SU-DHL-6 (cell line): ENCODE results near the gene RUNX1.

Experiments used
- H2AFZ ChIP-seq: fragments of 200-600 bp; sonication (generic); 2 replicates; pipeline ENCODE4 v1.6.1; 2014; ENCODE audit warnings: low read depth, mild to moderate bottlenecking, moderate library complexity, mixed read lengths, antibody characterized with exemption, low read length; ENCODE audit not compliant: severe bottlenecking
- H3F3A ChIP-seq: fragments of 200-600 bp; shearing (Covaris generic); 2 replicates; pipeline ENCODE4 v1.6.0; 2016; ENCODE audit warnings: antibody characterized with exemption, mild to moderate bottlenecking; ENCODE audit not compliant: insufficient read depth
- H3K27ac ChIP-seq: fragments of 200-600 bp; sonication (generic); 2 replicates; pipeline ENCODE4 v1.5.1; 2016; ENCODE audit warnings: low read depth, mild to moderate bottlenecking, low read length, moderate library complexity, mixed read lengths
- H3K27me3 ChIP-seq: fragments of 200-600 bp; sonication (generic), shearing (Covaris generic); 2 replicates; pipeline ENCODE4 v1.6.0; 2014; ENCODE audit warnings: mild to moderate bottlenecking, low read length
- H3K36me3 ChIP-seq: fragments of 200-600 bp; sonication (generic); 2 replicates; pipeline ENCODE4 v1.6.1; 2014; ENCODE audit warnings: mild to moderate bottlenecking, low read length, mixed read lengths
- H3K4me2 ChIP-seq: fragments of 300-600, 200-600 bp; shearing (Covaris generic), sonication (generic); 2 replicates; pipeline ENCODE4 v1.6.0; 2014; ENCODE audit warnings: low read length, low read depth, mild to moderate bottlenecking; ENCODE audit not compliant: poor library complexity, severe bottlenecking
- H3K4me3 ChIP-seq: fragments of 200-600 bp; sonication (generic); 2 replicates; pipeline ENCODE4 v1.5.1; 2014; ENCODE audit warnings: antibody characterized with exemption, low read length, mild to moderate bottlenecking, mixed read lengths; ENCODE audit not compliant: insufficient read depth, poor library complexity, severe bottlenecking
- H3K79me2 ChIP-seq: fragments of 200-600 bp; sonication (generic); 2 replicates; pipeline ENCODE4 v1.6.1; 2014; ENCODE audit warnings: mild to moderate bottlenecking, low read length, moderate library complexity; ENCODE audit not compliant: insufficient read depth
- H3K9ac ChIP-seq: fragments of 200-600 bp; sonication (generic); 2 replicates; pipeline ENCODE4 v1.7.0; 2014; ENCODE audit warnings: mild to moderate bottlenecking, low read length
- H3K9me2 ChIP-seq: fragments of 200-600 bp; sonication (generic); replicated peaks from 2 replicates; pipeline ENCODE4 v1.6.1; 2014; ENCODE audit warnings: low read length; ENCODE audit not compliant: insufficient read depth
- H3K9me3 ChIP-seq: fragments of 200-600 bp; sonication (generic); 2 replicates; pipeline ENCODE4 v1.6.1; 2014; ENCODE audit warnings: low read length, mixed read lengths; ENCODE audit not compliant: insufficient read depth
- H4K20me1 ChIP-seq: fragments of 200-600 bp; sonication (generic); 2 replicates; pipeline ENCODE4 v1.6.1; 2014; ENCODE audit warnings: low read depth, mild to moderate bottlenecking, antibody characterized with exemption, low read length, moderate library complexity, mixed read lengths
- EZH2phosphoT487 ChIP-seq: fragments of 200-600 bp; sonication (generic), shearing (Covaris generic); conservative IDR thresholded peaks from 2 replicates; pipeline ENCODE4 v1.6.1; 2018; ENCODE audit warnings: mild to moderate bottlenecking, antibody characterized with exemption, low read length, moderate library complexity, mixed read lengths
- TF ChIP-seq, protein P1 (sequence below): fragments of 200-600 bp; sonication (generic); IDR thresholded peaks from one replicate; pipeline ENCODE4 v1.5.1; 2017; ENCODE audit warnings: antibody characterized with exemption, mild to moderate bottlenecking, low read length, moderate library complexity; ENCODE audit not compliant: insufficient read depth, poor library complexity, severe bottlenecking

RUNX1 gene

DNA sequence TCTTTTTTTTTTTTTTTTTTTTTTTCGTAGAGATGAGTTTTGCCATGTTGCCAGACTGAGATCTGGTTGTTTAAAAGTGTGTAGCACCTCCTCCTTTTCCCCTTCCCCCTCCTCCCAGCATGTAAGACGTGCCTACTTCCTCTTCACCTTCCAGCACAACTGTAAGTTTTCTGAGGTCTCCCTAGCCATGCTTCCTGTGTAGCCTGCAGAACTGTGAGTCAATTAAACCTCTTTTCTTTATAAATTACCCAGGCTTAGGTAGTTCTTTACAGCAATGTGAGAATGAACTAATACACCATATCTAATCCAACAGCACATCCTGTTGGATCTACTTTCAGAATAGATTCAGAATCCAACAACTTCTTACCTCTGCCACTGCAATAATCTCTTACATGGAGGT lies 269.2 kb downstream of the RUNX1 start:
- no peaks in the 10 kb centered on the region for H3K36me3 ChIP-seq
- no peaks in the 10 kb centered on the region for H3K27me3 ChIP-seq
- TF ChIP-seq, protein P1, sequence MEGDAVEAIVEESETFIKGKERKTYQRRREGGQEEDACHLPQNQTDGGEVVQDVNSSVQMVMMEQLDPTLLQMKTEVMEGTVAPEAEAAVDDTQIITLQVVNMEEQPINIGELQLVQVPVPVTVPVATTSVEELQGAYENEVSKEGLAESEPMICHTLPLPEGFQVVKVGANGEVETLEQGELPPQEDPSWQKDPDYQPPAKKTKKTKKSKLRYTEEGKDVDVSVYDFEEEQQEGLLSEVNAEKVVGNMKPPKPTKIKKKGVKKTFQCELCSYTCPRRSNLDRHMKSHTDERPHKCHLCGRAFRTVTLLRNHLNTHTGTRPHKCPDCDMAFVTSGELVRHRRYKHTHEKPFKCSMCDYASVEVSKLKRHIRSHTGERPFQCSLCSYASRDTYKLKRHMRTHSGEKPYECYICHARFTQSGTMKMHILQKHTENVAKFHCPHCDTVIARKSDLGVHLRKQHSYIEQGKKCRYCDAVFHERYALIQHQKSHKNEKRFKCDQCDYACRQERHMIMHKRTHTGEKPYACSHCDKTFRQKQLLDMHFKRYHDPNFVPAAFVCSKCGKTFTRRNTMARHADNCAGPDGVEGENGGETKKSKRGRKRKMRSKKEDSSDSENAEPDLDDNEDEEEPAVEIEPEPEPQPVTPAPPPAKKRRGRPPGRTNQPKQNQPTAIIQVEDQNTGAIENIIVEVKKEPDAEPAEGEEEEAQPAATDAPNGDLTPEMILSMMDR, result no peak
- no peak for TF ChIP-seq EZH2phosphoT487
- no peaks in the 10 kb centered on the region for H3K9me2 ChIP-seq
- H3F3A ChIP-seq, result no peaks in the 10 kb centered on the region
- no peak overlapping the region for H3K27ac ChIP-seq
- no peak overlapping the region for H2AFZ ChIP-seq
- H3K4me2 ChIP-seq, result no peak overlapping the region
- H3K4me3 ChIP-seq, result no peak overlapping the region
- H3K9me3 ChIP-seq, result no peaks in the 10 kb centered on the region
- H3K79me2 ChIP-seq, result no peaks in the 10 kb centered on the region
- no peaks in the 10 kb centered on the region for H4K20me1 ChIP-seq
- no peak overlapping the region for H3K9ac ChIP-seq

GRCh38 chr21:34775793-34776192 lies 273.3 kb downstream of the RUNX1 start:
- no peaks in the 10 kb centered on the region for H4K20me1 ChIP-seq
- no peak overlapping the region for H3K9ac ChIP-seq
- no peaks in the 10 kb centered on the region for H3K27me3 ChIP-seq
- H3K4me3 ChIP-seq, result no peak overlapping the region
- H3K9me2 ChIP-seq, result no peaks in the 10 kb centered on the region
- H3K79me2 ChIP-seq, result no peaks in the 10 kb centered on the region
- no peaks in the 10 kb centered on the region for H3K36me3 ChIP-seq
- H2AFZ ChIP-seq, result no peak overlapping the region
- no peak overlapping the region for H3K4me2 ChIP-seq
- TF ChIP-seq, protein P1, result no peak
- TF ChIP-seq EZH2phosphoT487, result no peak
- H3F3A ChIP-seq, result no peaks in the 10 kb centered on the region
- no peaks in the 10 kb centered on the region for H3K9me3 ChIP-seq
- no peak overlapping the region for H3K27ac ChIP-seq

DNA sequence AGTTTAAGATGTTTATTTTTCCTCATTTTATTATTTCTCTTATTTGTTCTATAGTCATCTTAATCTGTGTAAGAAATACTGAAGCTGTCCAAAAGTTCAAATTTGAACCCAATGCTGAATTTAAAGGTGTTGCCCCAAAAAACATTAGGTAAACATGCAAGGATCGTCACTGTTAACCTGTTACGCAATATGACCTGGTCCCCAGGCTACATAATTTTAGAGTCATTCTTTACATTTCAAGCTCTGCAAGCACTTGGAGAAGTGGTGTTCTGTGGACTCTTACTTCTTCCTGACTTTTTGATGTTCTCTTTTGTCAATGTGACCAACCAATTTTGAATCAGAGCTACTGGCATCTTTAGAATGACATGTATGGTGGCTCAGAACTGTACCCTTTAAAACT lies 274.4 kb downstream of the RUNX1 start:
- Histone ChIP-seq H3K9me3 (no peaks in the 10 kb centered on the region), H3K36me3 (no peaks in the 10 kb centered on the region), H3K27ac (no peak overlapping the region), H3K9ac (no peak overlapping the region), H2AFZ (no peak overlapping the region), H3K79me2 (no peaks in the 10 kb centered on the region), H3K27me3 (no peaks in the 10 kb centered on the region), H3K4me3 (no peak overlapping the region), H3K4me2 (no peak overlapping the region), H4K20me1 (no peaks in the 10 kb centered on the region), H3F3A (no peaks in the 10 kb centered on the region), H3K9me2 (no peaks in the 10 kb centered on the region)
- TF ChIP-seq, protein P1, result no peak
- TF ChIP-seq EZH2phosphoT487, result no peak
